ENCODE results near the gene RTN4RL2.

The RTN4RL2 gene

GRCh38 chr11:57514538-57515331 is 54.4 kb downstream of the RTN4RL2 start:
- TF ChIP-seq CTCF (conservative IDR thresholded peaks at IDR 0.05): no peak
- peak overlapping the region; percentile 73 for H3K27ac ChIP-seq

GRCh38 chr11:57515332-57516060 is 55.2 kb downstream of the RTN4RL2 start, which contains the start of gene SLC43A1:
TSS of gene SLC43A1 (minus strand) at chr11:57515702. CDS start at chr11:57514111, 1,591 bp downstream.
- H3K27ac ChIP-seq: peak within 1 kb of the TSS; percentile 73
- TF ChIP-seq CTCF (conservative IDR thresholded peaks at IDR 0.05): no peak

- peak overlapping the region; percentile 73; the same call in 1 of the 2 replicates for H3K27ac ChIP-seq
- TF ChIP-seq CTCF (conservative IDR thresholded peaks at IDR 0.05): no peak
Measured at GRCh38 chr11:57516061-57516443, 55.7 kb downstream of the RTN4RL2 start.

- TF ChIP-seq CTCF (conservative IDR thresholded peaks at IDR 0.05): no peak
- H3K27ac ChIP-seq: no peak overlapping the region
Measured at GRCh38 chr11:57521116-57521515, 60.8 kb downstream of the RTN4RL2 start.

GRCh38 chr11:57523419-57523818 is 63.1 kb downstream of the RTN4RL2 start:
- TF ChIP-seq CTCF (conservative IDR thresholded peaks at IDR 0.05): no peak
- H3K27ac ChIP-seq: no peak overlapping the region
